Upper lobe of left lung (tissue), 6 donors: Measurements from ENCODE around the gene OTOS. TPM values are rescaled to one million over a fixed set of nuclear protein-coding genes. Genes with fewer than 3 reads are reported as not detected.

Experiments
- ATAC-seq, 2 donors: fragments of 200-7000 bp; cut with Tn5 transposase; one replicate each; pipeline ENCODE4 v1.9.1; 2022; ENCODE audit warnings: mild to moderate bottlenecking in 2 of 2, moderate library complexity in 2 of 2; ENCODE audit not compliant: low FRiP score in 2 of 2
- DNase-seq, 2 donors: peaks; one replicate each; pipeline ENCODE4 v3.0.0-alpha.2; 2019 to 2020
- H3K27ac ChIP-seq, 4 donors: fragments of 200-600 bp; sonication (generic); one replicate each; pipeline ENCODE4 v1.5.1; 2016 to 2019
- H3K27me3 ChIP-seq, 4 donors: fragments of 200-600 bp; sonication (generic); one replicate each; pipeline ENCODE4 v1.5.1; 2017 to 2019
- H3K36me3 ChIP-seq, 4 donors: fragments of 200-600 bp; sonication (generic); one replicate each; pipeline ENCODE4 v1.5.1; 2016 to 2019
- H3K4me1 ChIP-seq, 4 donors: fragments of 200-600 bp; sonication (generic); one replicate each; pipeline ENCODE4 v1.5.1; 2018 to 2019
- H3K4me3 ChIP-seq, 4 donors: fragments of 200-600 bp; sonication (generic); one replicate each; pipeline ENCODE4 v1.5.1; 2017 to 2019; ENCODE audit warnings: mild to moderate bottlenecking in 2 of 4, moderate library complexity in 1 of 4
- H3K9me3 ChIP-seq, 4 donors: fragments of 200-600 bp; sonication (generic); one replicate each; pipeline ENCODE4 v1.5.1; 2018 to 2019
- CTCF ChIP-seq, 6 experiments: fragments of 450-650 bp in 4 of 6; fragments of 200-600 bp in 2 of 6; sonication (generic) in 2 of 6; IDR thresholded peaks; one replicate each; pipeline ENCODE4 v1.5.1; 2016 to 2019; ENCODE audit warnings: antibody characterized with exemption in 6 of 6
- EP300 ChIP-seq, 4 donors: sonication (generic); formaldehyde crosslinking; IDR thresholded peaks; one replicate each; pipeline ENCODE4 v1.5.1; 2017; ENCODE audit warnings: antibody characterized with exemption in 4 of 4, control low read depth in 2 of 4
- POLR2A ChIP-seq, 4 donors: fragments of 450-650 bp; IDR thresholded peaks; one replicate each; pipeline ENCODE4 v1.5.1; 2016 to 2017; ENCODE audit warnings: antibody characterized with exemption in 4 of 4, mild to moderate bottlenecking in 2 of 4
- POLR2AphosphoS5 ChIP-seq, 2 donors: sonication (generic); formaldehyde crosslinking; IDR thresholded peaks; one replicate each; pipeline ENCODE4 v1.5.1; 2017; ENCODE audit warnings: antibody characterized with exemption in 2 of 2
- WGBS, 2 donors: methylation state at CpG; one replicate each; pipeline ENCODE4 v1.1.5; 2017 to 2018; 5-methylcytosine and 5-hydroxymethylcytosine counted together
- total RNA-seq, 6 donors: library from RNA; depleted of rRNA in 4 of 6; stranded (reverse); fragments of >200 nt in 4 of 6; gene quantifications; one replicate each; pipeline versions ENCODE4 v1.1.0 to v1.2.1, GENCODE V29; 2016 to 2021
- donor health status: DM: no; HTN: no; CAD: no; lungs with moderate emphysema.
- donor health status: DM: no; HTN: yes; CAD: no; lungs with severe emphysema.

OTOS gene
- total RNA-seq, 6 donors from 2014 or later, result not detected

DNA sequence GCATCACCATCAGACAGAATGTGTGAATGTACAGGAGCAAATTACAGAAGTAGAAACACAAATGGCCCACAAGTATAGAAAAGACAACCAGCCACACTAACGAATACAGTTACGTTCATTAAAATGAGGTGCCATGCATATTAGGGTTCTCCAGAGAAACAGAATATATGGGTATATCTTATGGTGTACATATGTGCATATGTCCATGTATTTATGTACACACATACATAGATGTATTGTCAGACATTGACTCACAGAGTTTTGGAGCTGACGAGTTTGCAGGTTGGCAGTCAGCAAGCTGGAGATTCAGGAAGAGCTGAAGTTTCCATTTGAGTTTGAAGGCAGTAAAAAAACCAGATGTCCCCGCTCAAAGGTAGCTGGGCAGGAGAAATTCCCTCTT, 37.3 kb downstream of the OTOS start:
- TF ChIP-seq CTCF (IDR thresholded peaks at IDR 0.05) (no peak), POLR2AphosphoS5 (IDR thresholded peaks at IDR 0.05) (no peak), POLR2A (IDR thresholded peaks at IDR 0.05) (no peak), EP300 (IDR thresholded peaks at IDR 0.05) (no peak)
- 81 to 86% methylated on average over 3 to 4 of the region's 4 CpGs for WGBS, 2 donors
- no peaks in the 10 kb centered on the region for H3K9me3 ChIP-seq
- H3K4me1 ChIP-seq, result no peaks in the 10 kb centered on the region
- ATAC-seq, result no peak
- no peaks in the 10 kb centered on the region for H3K36me3 ChIP-seq
- no peak overlapping the region for H3K27ac ChIP-seq
- H3K27me3 ChIP-seq, result no peaks in the 10 kb centered on the region
- no peak for DNase-seq
- no peak overlapping the region for H3K4me3 ChIP-seq

DNA sequence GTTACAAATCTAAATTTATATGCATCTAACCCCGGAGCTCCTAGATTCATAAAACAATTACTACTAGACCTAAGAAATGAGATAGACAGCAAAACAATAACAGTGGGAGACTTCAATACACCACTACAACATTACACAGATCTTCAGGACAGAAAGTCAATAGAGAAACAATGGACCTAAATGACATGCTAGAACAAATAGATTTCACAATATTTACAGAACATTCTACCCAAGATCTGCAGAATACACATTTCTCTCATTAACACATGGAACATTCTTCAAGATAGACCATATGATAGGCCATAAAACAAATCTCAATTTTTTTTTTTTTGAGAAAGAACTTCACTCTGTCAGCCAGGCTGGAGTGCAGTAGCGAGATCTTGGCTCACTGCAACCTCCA, 42.1 kb downstream of the OTOS start:
- Histone ChIP-seq H3K4me1 (no peaks in the 10 kb centered on the region), H3K9me3 (no peaks in the 10 kb centered on the region), H3K27ac (no peak overlapping the region), H3K4me3 (no peak overlapping the region), H3K27me3 (peaks cover 0 to 24% (median 7%) of the 10 kb centered on the region in 4 donors), H3K36me3 (no peaks in the 10 kb centered on the region)
- TF ChIP-seq CTCF (IDR thresholded peaks at IDR 0.05) (no peak), POLR2AphosphoS5 (IDR thresholded peaks at IDR 0.05) (no peak), EP300 (IDR thresholded peaks at IDR 0.05) (no peak), POLR2A (IDR thresholded peaks at IDR 0.05) (no peak)
- WGBS, 2 donors, result 85 to 90% methylated on average over 2 of the region's 2 CpGs
- DNase-seq (no peak), ATAC-seq (no peak)

GRCh38 chr2:240095556-240096523, 44.6 kb downstream of the OTOS start:
- ATAC-seq (peak in 1 of 2 donors; percentile 30), DNase-seq (peak in 1 of 2 donors; percentile 52)
- H3K36me3 ChIP-seq, result no peaks in the 10 kb centered on the region
- no peak for TF ChIP-seq POLR2AphosphoS5 (IDR thresholded peaks at IDR 0.05)
- no peaks in the 10 kb centered on the region for H3K9me3 ChIP-seq
- H3K27ac ChIP-seq, result no peak overlapping the region
- peaks cover 0 to 24% (median 7%) of the 10 kb centered on the region in 4 donors for H3K27me3 ChIP-seq
- 3 to 5% methylated on average over 4 to 38 of the region's 43 CpGs for WGBS, 2 donors
- H3K4me3 ChIP-seq, result no peak overlapping the region
- no peaks in the 10 kb centered on the region for H3K4me1 ChIP-seq

DNA sequence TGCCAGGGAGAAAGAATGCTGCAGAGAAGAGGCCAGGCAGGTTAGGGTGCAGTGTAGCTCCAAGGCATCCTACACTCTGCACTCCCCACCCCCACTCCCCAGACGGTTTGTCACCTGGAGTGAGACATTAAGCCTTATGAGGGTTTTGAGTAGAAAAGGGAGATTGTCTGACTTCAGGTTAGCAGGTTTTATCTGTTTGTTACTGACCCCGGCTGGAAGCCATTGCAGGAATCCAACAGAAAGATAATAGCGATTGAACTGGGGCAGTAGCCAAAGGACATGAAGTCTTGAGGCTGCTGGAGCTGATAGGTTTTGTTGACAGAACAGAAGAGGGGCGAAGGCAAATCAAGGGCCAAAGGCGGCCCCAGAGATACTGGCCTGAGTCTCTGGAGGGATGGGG, 51.2 kb downstream of the OTOS start:
- no peak overlapping the region for H3K27ac ChIP-seq
- H3K9me3 ChIP-seq, result peaks cover 0 to 18% (median 10%) of the 10 kb centered on the region in 4 donors
- H3K36me3 ChIP-seq, result no peaks in the 10 kb centered on the region
- 54 to 55% methylated on average over 5 of the region's 5 CpGs for WGBS, 2 donors
- no peak for DNase-seq
- peaks cover 0 to under 1% (median 0%) of the 10 kb centered on the region in 4 donors for H3K27me3 ChIP-seq
- ATAC-seq, result peak in 1 of 2 donors; percentile 40
- H3K4me3 ChIP-seq, result no peak overlapping the region
- H3K4me1 ChIP-seq, result no peaks in the 10 kb centered on the region
- TF ChIP-seq POLR2A (IDR thresholded peaks at IDR 0.05) (no peak), EP300 (IDR thresholded peaks at IDR 0.05) (no peak)

Other genes with a start within 250 kb of the OTOS start
- 100 to 1,000 TPM in 2 of 6 donors, 10 to 100 TPM in 4; 40.2 to 129 (median 83.3) TPM for gene NDUFA10, start 115.3 kb downstream of the OTOS start, total RNA-seq
- gene OR6B2, start 110.2 kb downstream of the OTOS start, total RNA-seq, result not detected
- not detected for gene OR6B3, start 87.1 kb downstream of the OTOS start, total RNA-seq
- gene COPS9, start 4.4 kb downstream of the OTOS start, total RNA-seq, result 100 to 1,000 TPM in 5 of 6 donors, 10 to 100 TPM in 1; 97.2 to 141 (median 129) TPM